Measurements from ENCODE around the gene METTL24.

DNA sequence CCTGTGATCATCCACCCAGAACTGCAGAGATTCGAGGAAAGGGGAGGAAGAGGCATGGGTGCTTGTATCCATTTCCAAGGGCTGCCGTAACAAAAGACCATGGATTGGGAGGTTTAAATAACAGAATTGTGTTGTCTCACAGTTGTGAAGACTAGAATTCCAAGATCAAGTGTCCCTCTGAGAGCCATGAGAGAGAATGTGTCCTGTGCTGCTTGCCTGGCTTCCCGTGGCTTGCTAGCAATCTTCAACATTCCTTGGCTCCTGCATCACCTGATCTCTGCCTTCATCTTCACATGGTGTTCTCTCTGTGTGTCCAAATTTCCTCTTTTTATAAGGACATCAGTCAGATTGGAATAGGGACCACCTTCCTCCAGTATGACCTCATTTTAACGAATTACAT, 108.1 kb downstream of the METTL24 start:
- TF ChIP-seq, protein P1, sequence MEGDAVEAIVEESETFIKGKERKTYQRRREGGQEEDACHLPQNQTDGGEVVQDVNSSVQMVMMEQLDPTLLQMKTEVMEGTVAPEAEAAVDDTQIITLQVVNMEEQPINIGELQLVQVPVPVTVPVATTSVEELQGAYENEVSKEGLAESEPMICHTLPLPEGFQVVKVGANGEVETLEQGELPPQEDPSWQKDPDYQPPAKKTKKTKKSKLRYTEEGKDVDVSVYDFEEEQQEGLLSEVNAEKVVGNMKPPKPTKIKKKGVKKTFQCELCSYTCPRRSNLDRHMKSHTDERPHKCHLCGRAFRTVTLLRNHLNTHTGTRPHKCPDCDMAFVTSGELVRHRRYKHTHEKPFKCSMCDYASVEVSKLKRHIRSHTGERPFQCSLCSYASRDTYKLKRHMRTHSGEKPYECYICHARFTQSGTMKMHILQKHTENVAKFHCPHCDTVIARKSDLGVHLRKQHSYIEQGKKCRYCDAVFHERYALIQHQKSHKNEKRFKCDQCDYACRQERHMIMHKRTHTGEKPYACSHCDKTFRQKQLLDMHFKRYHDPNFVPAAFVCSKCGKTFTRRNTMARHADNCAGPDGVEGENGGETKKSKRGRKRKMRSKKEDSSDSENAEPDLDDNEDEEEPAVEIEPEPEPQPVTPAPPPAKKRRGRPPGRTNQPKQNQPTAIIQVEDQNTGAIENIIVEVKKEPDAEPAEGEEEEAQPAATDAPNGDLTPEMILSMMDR (conservative IDR thresholded peaks at IDR 0.05; ENCODE audit: low read length), result no peak
- TF ChIP-seq EZH2phosphoT487 (IDR thresholded peaks at IDR 0.05; ENCODE audit: borderline replicate concordance), result no peak
